H9 (cell line): ENCODE data around the gene ITPR3. TPM values are rescaled to one million over a fixed set of nuclear protein-coding genes. Genes with fewer than 3 reads are reported as not detected.

Source experiments
- DNase-seq: peaks from one replicate; pipeline ENCODE4 v3.0.0-alpha.2; 2017
- H2AFZ ChIP-seq: one replicate; pipeline ENCODE4 v1.6.1; 2013; ENCODE audit warnings: mild to moderate bottlenecking, low read length, control low read depth, moderate library complexity
- H2AK5ac ChIP-seq: 2 replicates; pipeline ENCODE4 v1.6.1; 2013; ENCODE audit warnings: low read length, control low read depth, mixed read lengths; ENCODE audit not compliant: insufficient read length
- H2BK120ac ChIP-seq: one replicate; pipeline ENCODE4 v1.6.1; 2013; ENCODE audit warnings: low read depth, mild to moderate bottlenecking, low read length, control low read depth, inconsistent platforms; ENCODE audit not compliant: poor library complexity, severe bottlenecking
- H2BK12ac ChIP-seq: 2 replicates; pipeline ENCODE4 v1.6.1; 2013; ENCODE audit warnings: low read length, control low read depth, mixed read lengths, low read depth; ENCODE audit not compliant: insufficient read length
- H2BK15ac ChIP-seq: 2 replicates; pipeline ENCODE4 v1.6.1; 2013; ENCODE audit warnings: low read depth, low read length, control low read depth
- H2BK20ac ChIP-seq: one replicate; pipeline ENCODE4 v1.6.1; 2013; ENCODE audit warnings: low read depth, mild to moderate bottlenecking, low read length, control low read depth, inconsistent platforms; ENCODE audit not compliant: poor library complexity, severe bottlenecking
- H2BK5ac ChIP-seq: 2 replicates; pipeline ENCODE4 v1.6.1; 2013; ENCODE audit warnings: low read length, control low read depth, mixed read lengths; ENCODE audit not compliant: insufficient read length
- H3K14ac ChIP-seq: 2 replicates; pipeline ENCODE4 v1.6.1; 2013; ENCODE audit warnings: low read length, control low read depth; ENCODE audit not compliant: insufficient read depth
- H3K18ac ChIP-seq: 2 replicates; pipeline ENCODE4 v1.6.1; 2013; ENCODE audit warnings: low read depth, mild to moderate bottlenecking, mixed read lengths, low read length, control low read depth; ENCODE audit not compliant: insufficient read length
- H3K23ac ChIP-seq: 2 replicates; pipeline ENCODE4 v1.6.1; 2013; ENCODE audit warnings: low read length, control low read depth, mixed read lengths, low read depth; ENCODE audit not compliant: insufficient read length
- H3K23me2 ChIP-seq: 2 replicates; pipeline ENCODE4 v1.6.1; 2013; ENCODE audit warnings: low read depth, mild to moderate bottlenecking, mixed read lengths, low read length, control low read depth; ENCODE audit not compliant: insufficient read length, poor library complexity, severe bottlenecking
- H3K27ac ChIP-seq: 2 replicates; pipeline ENCODE4 v1.5.1; 2013; ENCODE audit warnings: low read length, control low read depth, mixed read lengths, low read depth; ENCODE audit not compliant: insufficient read length
- H3K27me3 ChIP-seq: 2 replicates; pipeline ENCODE4 v1.6.1; 2013; ENCODE audit warnings: low read length, control low read depth, inconsistent platforms; ENCODE audit not compliant: insufficient read depth
- H3K4ac ChIP-seq: 2 replicates; pipeline ENCODE4 v1.6.1; 2013; ENCODE audit warnings: low read depth, mild to moderate bottlenecking, control low read depth, inconsistent platforms, low read length, moderate library complexity
- H3K4me1 ChIP-seq: 2 replicates; pipeline ENCODE4 v1.6.1; 2013; ENCODE audit warnings: low read length, control low read depth, inconsistent platforms; ENCODE audit not compliant: insufficient read depth
- H3K4me2 ChIP-seq: 2 replicates; pipeline ENCODE4 v1.6.1; 2013; ENCODE audit warnings: low read length, control low read depth, mixed read lengths; ENCODE audit not compliant: insufficient read length, insufficient read depth
- H3K56ac ChIP-seq: 2 replicates; pipeline ENCODE4 v1.6.1; 2013; ENCODE audit warnings: low read depth, mild to moderate bottlenecking, mixed read lengths, low read length, control low read depth; ENCODE audit not compliant: insufficient read length
- H3K79me1 ChIP-seq: 2 replicates; pipeline ENCODE4 v1.6.1; 2013; ENCODE audit warnings: low read depth, mild to moderate bottlenecking, moderate library complexity, low read length, control low read depth, inconsistent platforms; ENCODE audit not compliant: insufficient read depth, poor library complexity, severe bottlenecking
- H3K79me2 ChIP-seq: 2 replicates; pipeline ENCODE4 v1.6.1; 2013; ENCODE audit warnings: low read length, control low read depth, inconsistent platforms; ENCODE audit not compliant: insufficient read depth
- H3K9ac ChIP-seq: 2 replicates; pipeline ENCODE4 v1.6.1; 2013; ENCODE audit warnings: low read length, control low read depth, mixed read lengths; ENCODE audit not compliant: insufficient read length; ENCODE audit errors: extremely low read depth
- H3K9me3 ChIP-seq: one replicate; pipeline ENCODE4 v1.6.1; 2013; ENCODE audit warnings: low read depth, low read length, inconsistent platforms; ENCODE audit not compliant: control insufficient read depth
- H3T11ph ChIP-seq: one replicate; pipeline ENCODE4 v1.6.1; 2013; ENCODE audit warnings: mild to moderate bottlenecking, low read length, control low read depth, inconsistent platforms
- H4K20me1 ChIP-seq: one replicate; pipeline ENCODE4 v1.6.1; 2013; ENCODE audit not compliant: control insufficient read depth, insufficient read length, insufficient read depth
- H4K5ac ChIP-seq: 2 replicates; pipeline ENCODE4 v1.6.1; 2013; ENCODE audit warnings: low read depth, mild to moderate bottlenecking, mixed read lengths, low read length, control low read depth; ENCODE audit not compliant: insufficient read length
- H4K8ac ChIP-seq: replicated peaks from 2 replicates; pipeline ENCODE4 v1.6.1; 2013; ENCODE audit warnings: low read length, control low read depth, mixed read lengths, low read depth; ENCODE audit not compliant: insufficient read length
- H4K91ac ChIP-seq: 2 replicates; pipeline ENCODE4 v1.6.1; 2013; ENCODE audit warnings: low read depth, mild to moderate bottlenecking, moderate library complexity, mixed read lengths, low read length, control low read depth; ENCODE audit not compliant: insufficient read length
- H3K27ac Mint-ChIP-seq, 3 experiments: 2 replicates in 2 of 3; 3 replicates in 1 of 3; pipeline ENCODE4 v1.8.0; 2020 to 2021; ENCODE audit warnings: mixed read lengths in 3 of 3, mild to moderate bottlenecking in 1 of 3, moderate library complexity in 1 of 3
- H3K27me3 Mint-ChIP-seq: 2 replicates; pipeline ENCODE4 v1.8.0; 2021; ENCODE audit warnings: low read depth, mild to moderate bottlenecking, moderate library complexity, mixed read lengths
- H3K36me3 Mint-ChIP-seq, 3 experiments: 2 replicates in 2 of 3; 3 replicates in 1 of 3; pipeline ENCODE4 v1.8.0; 2020 to 2021; ENCODE audit warnings: low read depth in 3 of 3, mixed read lengths in 3 of 3; ENCODE audit not compliant: insufficient read depth in 1 of 3
- H3K4me1 Mint-ChIP-seq, 2 experiments: 2 replicates each; pipeline ENCODE4 v1.8.0; 2020; ENCODE audit warnings: mixed read lengths in 2 of 2
- H3K4me3 Mint-ChIP-seq, 2 experiments: 2 replicates in 1 of 2; 3 replicates in 1 of 2; pipeline ENCODE4 v1.8.0; 2020 to 2021; ENCODE audit warnings: mild to moderate bottlenecking in 2 of 2, mixed read lengths in 2 of 2, moderate library complexity in 1 of 2
- H3K9me3 Mint-ChIP-seq, 2 experiments: 2 replicates in 1 of 2; 3 replicates in 1 of 2; pipeline ENCODE4 v1.8.0; 2020; ENCODE audit warnings: mild to moderate bottlenecking in 2 of 2, mixed read lengths in 2 of 2, moderate library complexity in 1 of 2
- CTCF ChIP-seq: fragments of 200-600 bp; sonication (generic); conservative IDR thresholded peaks from 3 replicates; pipeline ENCODE4 v1.8.0; 2021; ENCODE audit warnings: antibody characterized with exemption, mild to moderate bottlenecking
- WGBS: extraction: QIAGEN DNeasy Blood & Tissue Kit; methylation state at CpG from one replicate; pipeline ENCODE4 v1.1.7; 2013; ENCODE audit warnings: missing lambda C conversion rate, low lambda C conversion rate, mixed read lengths; ENCODE audit not compliant: insufficient read length; ENCODE audit errors: extremely low coverage; 5-methylcytosine and 5-hydroxymethylcytosine counted together
- total RNA-seq: library from RNA; stranded (reverse); gene quantifications from 2 replicates; pipeline ENCODE4 v1.2.1, GENCODE V29; 2021

Gene ITPR3
- total RNA-seq, 1 experiment from 2014 or later, result 40.3 TPM

DNA sequence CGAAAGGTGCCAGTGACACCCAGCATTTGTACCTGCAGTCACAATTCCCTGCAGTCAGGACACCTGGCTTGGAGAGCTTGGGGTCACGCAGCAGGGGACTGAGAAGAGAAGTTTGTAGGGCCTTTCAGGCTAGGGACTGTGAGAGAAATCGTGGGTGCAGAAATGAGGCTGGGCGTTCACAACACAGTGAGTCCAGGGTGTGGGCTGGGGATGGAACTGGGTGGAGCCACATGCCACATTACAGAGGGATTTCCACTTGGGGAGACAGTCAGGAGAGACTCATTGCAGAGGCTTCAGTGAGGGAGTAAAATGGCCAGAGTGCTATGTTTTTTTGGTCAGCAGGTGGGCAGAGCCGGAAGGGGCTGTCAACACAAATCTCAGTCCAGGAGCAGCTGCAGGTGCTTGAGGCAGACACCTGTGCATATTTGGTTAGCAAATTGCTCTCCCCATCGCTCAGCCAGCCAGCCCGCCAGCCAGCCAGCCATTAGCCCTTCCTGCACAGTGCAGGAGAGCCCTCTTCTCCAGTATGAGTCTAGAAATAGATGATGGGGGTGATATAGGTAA is 7.4 kb downstream of the ITPR3 start:
- H3K9me3 ChIP-seq, result no peaks in the 10 kb centered on the region

More for the DNA sequence above, 7.4 kb downstream of the ITPR3 start:
- WGBS, result no CpG with 5 or more reads among the region's 7 CpGs
- Mint-ChIP-seq H3K4me1 (peaks cover 43 to 59% of the 10 kb centered on the region in 2 experiments), H3K36me3 (peaks cover 0 to 16% (median 7%) of the 10 kb centered on the region in 3 experiments; a peak in 3 of 7 replicates), H3K9me3 (no peaks in the 10 kb centered on the region), H3K27ac (peak overlapping the region; percentile 16 to 71 (median 60); a peak in 3 of 7 replicates), H3K4me3 (no peak overlapping the region), H3K27me3 (peaks cover 4% of the 10 kb centered on the region)
- no peak overlapping the region for H3K9ac ChIP-seq
- H2BK120ac ChIP-seq, result no peak overlapping the region
- no peak overlapping the region for H3K56ac ChIP-seq
- H2BK5ac ChIP-seq, result no peak overlapping the region
- H3K27ac ChIP-seq, result no peak overlapping the region
- no peak overlapping the region for H2BK12ac ChIP-seq
- no peak for TF ChIP-seq CTCF
- no peak overlapping the region for H4K5ac ChIP-seq
- no peak overlapping the region for H3K23ac ChIP-seq
- H3K4me2 ChIP-seq, result no peak overlapping the region
- no peak overlapping the region for H3K14ac ChIP-seq
- H3K79me2 ChIP-seq, result no peaks in the 10 kb centered on the region; the same call in 1 of the 2 replicates
- no peak overlapping the region for H4K8ac ChIP-seq
- H3K4ac ChIP-seq, result no peak overlapping the region
- H3T11ph ChIP-seq, result no peak overlapping the region
- H2AFZ ChIP-seq, result no peak overlapping the region
- no peak overlapping the region for H4K91ac ChIP-seq
- no peak overlapping the region for H3K18ac ChIP-seq
- peaks cover 5% of the 10 kb centered on the region for H3K79me1 ChIP-seq
- H2BK20ac ChIP-seq, result no peak overlapping the region
- H3K23me2 ChIP-seq, result peaks cover 7% of the 10 kb centered on the region
- H3K4me1 ChIP-seq, result peaks cover 4% of the 10 kb centered on the region; the same call in 1 of the 2 replicates
- no peaks in the 10 kb centered on the region for H3K27me3 ChIP-seq
- no peaks in the 10 kb centered on the region for H4K20me1 ChIP-seq
- DNase-seq, result no peak
- no peak overlapping the region for H2BK15ac ChIP-seq
- H2AK5ac ChIP-seq, result no peak overlapping the region
